Tibial nerve (tissue), 3 donors: ENCODE results near the gene UBALD2.

Experiments used
- CTCF ChIP-seq, 5 experiments: fragments of 200-600 bp in 3 of 5; fragments of 450-650 bp in 2 of 5; sonication (generic) in 3 of 5; IDR thresholded peaks; one replicate each; pipeline ENCODE4 v1.5.1; 2016 to 2019; ENCODE audit warnings: antibody characterized with exemption in 5 of 5, mild to moderate bottlenecking in 3 of 5, moderate library complexity in 2 of 5
- POLR2A ChIP-seq, 2 donors: fragments of 450-650 bp; IDR thresholded peaks; one replicate each; pipeline ENCODE4 v1.6.1; 2017; ENCODE audit warnings: antibody characterized with exemption in 2 of 2, mild to moderate bottlenecking in 2 of 2, moderate library complexity in 2 of 2

GRCh38 chr17:76278952-76279741, 14.0 kb downstream of the UBALD2 start:
- TF ChIP-seq CTCF (IDR thresholded peaks at IDR 0.05) (peak; percentile 93 to 99 (median 98)), POLR2A (IDR thresholded peaks at IDR 0.05) (no peak)
